GM21367 (cell line): ENCODE data around the gene BHLHE23.
"Not testable (repeated sequence)": the region's sequence is repeated elsewhere in the genome, so short reads cannot be mapped to it uniquely, and the experiment has no call there.

Source experiments
- ATAC-seq: cut with Tn5 transposase; IDR thresholded peaks from one replicate; pipeline ENCODE4 v1.9.1; 2021; ENCODE audit not compliant: unreplicated experiment

BHLHE23 gene

GRCh38 chr20:63043348-63044203, 36.8 kb upstream of the BHLHE23 start:
- ATAC-seq, result no peak

- ATAC-seq, result no peak
Observed at GRCh38 chr20:63042448-63043071, 35.8 kb upstream of the BHLHE23 start.

- ATAC-seq, result no peak
Observed at GRCh38 chr20:63041776-63042175, 35.0 kb upstream of the BHLHE23 start.

GRCh38 chr20:63037669-63038268, 31.0 kb upstream of the BHLHE23 start:
- ATAC-seq, result no peak

GRCh38 chr20:63036291-63036690, 29.5 kb upstream of the BHLHE23 start:
- ATAC-seq, result no peak

GRCh38 chr20:63035603-63036185, 28.9 kb upstream of the BHLHE23 start:
- ATAC-seq, result no peak

- ATAC-seq, result not testable (repeated sequence)
Observed at GRCh38 chr20:63034710-63035602, 28.2 kb upstream of the BHLHE23 start.

- no peak for ATAC-seq
Observed at GRCh38 chr20:63033794-63034709, 27.3 kb upstream of the BHLHE23 start.

GRCh38 chr20:63032861-63033793, 26.4 kb upstream of the BHLHE23 start:
- no peak for ATAC-seq

- no peak for ATAC-seq
Observed at GRCh38 chr20:63032026-63032800, 25.4 kb upstream of the BHLHE23 start.

GRCh38 chr20:63031251-63032014, 24.7 kb upstream of the BHLHE23 start:
- ATAC-seq, result no peak

GRCh38 chr20:63029358-63030121, 22.8 kb upstream of the BHLHE23 start:
- ATAC-seq, result no peak

GRCh38 chr20:63028461-63028921, 21.7 kb upstream of the BHLHE23 start:
- no peak for ATAC-seq

GRCh38 chr20:63027922-63028389, 21.2 kb upstream of the BHLHE23 start:
- ATAC-seq, result no peak

- no peak for ATAC-seq
Observed at GRCh38 chr20:63027221-63027921, 20.6 kb upstream of the BHLHE23 start.
